KG1 (cell line): ENCODE measurements around the gene ARL4A.
"Not testable (repeated sequence)": the region's sequence is repeated elsewhere in the genome, so short reads cannot be mapped to it uniquely, and the experiment has no call there.

Experiments
- DNase-seq: peaks from one replicate; lab custom pipeline; 2025; lab: John Stamatoyannopoulos, UW

ARL4A gene

GRCh38 chr7:12686891-12687717, at the start of gene ARL4A:
TSS of gene ARL4A (plus strand) at chr7:12687633. CDS start at chr7:12688255, 622 bp downstream.
- DNase-seq, result peak; percentile 91

- DNase-seq, result no peak
Measured at GRCh38 chr7:12637819-12638592, 49.4 kb upstream of the ARL4A start.

GRCh38 chr7:12638851-12639456, 48.5 kb upstream of the ARL4A start:
- peak; percentile 22 for DNase-seq

GRCh38 chr7:12640299-12641096, 46.9 kb upstream of the ARL4A start:
- no peak for DNase-seq

GRCh38 chr7:12641196-12641595, 46.2 kb upstream of the ARL4A start:
- no peak for DNase-seq

- DNase-seq, result no peak
Measured at GRCh38 chr7:12642508-12642907, 44.9 kb upstream of the ARL4A start.

- DNase-seq, result no peak
Measured at GRCh38 chr7:12643001-12643643, 44.3 kb upstream of the ARL4A start.

- no peak for DNase-seq
Measured at GRCh38 chr7:12643644-12644043, 43.8 kb upstream of the ARL4A start.

GRCh38 chr7:12645212-12645611, 42.2 kb upstream of the ARL4A start:
- DNase-seq, result not testable (repeated sequence)

GRCh38 chr7:12646139-12646538, 41.3 kb upstream of the ARL4A start:
- no peak for DNase-seq

GRCh38 chr7:12647364-12648219, 39.8 kb upstream of the ARL4A start:
- DNase-seq, result no peak

GRCh38 chr7:12648704-12649261, 38.6 kb upstream of the ARL4A start:
- DNase-seq, result no peak

GRCh38 chr7:12649348-12649747, 38.1 kb upstream of the ARL4A start:
- DNase-seq, result no peak

GRCh38 chr7:12650080-12650479, 37.4 kb upstream of the ARL4A start:
- DNase-seq, result no peak

GRCh38 chr7:12653110-12653509, 34.3 kb upstream of the ARL4A start:
- no peak for DNase-seq

GRCh38 chr7:12653518-12653917, 33.9 kb upstream of the ARL4A start:
- no peak for DNase-seq

- DNase-seq, result no peak
Measured at GRCh38 chr7:12655161-12655560, 32.3 kb upstream of the ARL4A start.

GRCh38 chr7:12660423-12660822, 27.0 kb upstream of the ARL4A start:
- not testable (repeated sequence) for DNase-seq

- DNase-seq, result not testable (repeated sequence)
Measured at GRCh38 chr7:12660986-12661385, 26.4 kb upstream of the ARL4A start.

GRCh38 chr7:12661581-12661980, 25.9 kb upstream of the ARL4A start:
- DNase-seq, result no peak
